AG10803 (cell line): ENCODE results near the gene ICOS.

Experiments
- DNase-seq: peaks from one replicate; pipeline ENCODE4 v3.0.0; 2010; ENCODE audit warnings: low read depth
- H3K4me3 ChIP-seq: 2 replicates; pipeline ENCODE4 v1.5.1; 2011; ENCODE audit warnings: mild to moderate bottlenecking, low read length, control low read depth
- CTCF ChIP-seq: conservative IDR thresholded peaks from 2 replicates; pipeline ENCODE4 v1.5.1; 2011; ENCODE audit warnings: mild to moderate bottlenecking, low read length, control low read depth, inconsistent platforms

The ICOS gene

GRCh38 chr2:204005940-204006721, 69.6 kb downstream of the ICOS start:
- H3K4me3 ChIP-seq: no peak overlapping the region
- no peak for DNase-seq
- no peak for TF ChIP-seq CTCF

DNA sequence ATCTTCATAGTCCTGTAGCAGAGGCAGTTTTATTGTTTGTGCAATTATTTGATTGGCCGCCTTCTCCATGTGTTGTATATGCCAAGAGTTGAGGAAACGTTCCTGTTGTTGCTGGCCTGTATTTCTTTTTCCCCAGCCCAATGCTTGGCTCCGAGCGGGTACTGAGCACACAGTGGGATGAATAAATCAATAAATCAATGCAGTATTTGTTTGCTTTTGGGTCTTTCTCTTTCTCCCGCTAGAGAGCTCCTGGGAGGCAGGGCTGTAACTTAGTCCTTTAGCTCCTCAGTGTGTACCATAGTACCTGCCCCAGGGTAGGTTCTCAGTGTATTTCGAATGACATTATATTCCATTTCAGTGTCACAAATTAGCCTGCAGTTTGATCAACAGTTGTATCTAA, 71.8 kb downstream of the ICOS start:
- no peak overlapping the region for H3K4me3 ChIP-seq
- TF ChIP-seq CTCF: no peak
- DNase-seq: no peak

DNA sequence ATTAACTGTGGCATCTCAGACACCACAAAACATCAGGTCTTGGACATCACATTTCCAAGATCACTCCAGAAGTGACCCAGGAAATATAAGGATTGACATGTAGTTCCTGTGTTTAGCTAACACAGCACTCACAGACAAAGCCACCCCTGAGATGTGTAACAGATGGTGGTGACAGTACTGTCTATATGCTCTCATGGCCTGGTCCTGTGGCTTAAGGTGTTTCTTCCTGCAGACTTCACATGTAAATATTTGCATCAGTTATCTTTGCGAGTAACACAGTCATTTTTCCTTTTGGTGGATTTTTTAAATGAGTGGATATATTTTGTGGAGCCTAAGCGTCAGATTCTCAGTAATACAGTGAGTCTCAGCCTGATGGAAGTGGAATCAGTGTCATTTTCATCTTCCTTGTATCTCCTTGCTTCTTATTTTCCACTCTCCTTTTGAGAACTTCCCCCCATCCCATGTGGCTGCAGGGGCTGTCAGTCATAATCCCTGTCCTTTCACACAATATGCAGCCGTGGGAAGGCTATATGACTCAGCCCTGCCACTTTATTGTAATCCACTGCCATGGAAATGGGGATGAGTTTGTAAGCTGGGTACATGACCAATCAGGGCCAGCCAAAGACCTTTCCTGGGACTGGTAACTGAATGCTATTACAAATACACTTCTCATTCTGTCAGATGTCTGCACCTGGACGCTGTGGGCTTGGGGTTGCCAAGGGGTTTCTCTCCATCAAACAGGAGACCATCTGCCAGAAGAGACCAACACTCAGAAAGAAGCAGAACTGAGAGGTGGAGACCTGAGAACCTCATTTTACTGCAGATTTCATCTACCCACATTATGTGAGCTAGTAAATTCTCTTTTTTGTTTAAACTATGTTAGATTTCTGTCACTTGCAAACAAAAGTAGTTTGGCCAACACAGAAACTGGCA, 74.3 kb downstream of the ICOS start:
- no peak for TF ChIP-seq CTCF
- H3K4me3 ChIP-seq: no peak overlapping the region
- DNase-seq: no peak
